H1 (cell line): Measurements from ENCODE around the gene EIF4ENIF1. TPM values are rescaled to one million over a fixed set of nuclear protein-coding genes. Genes with fewer than 3 reads are reported as not detected.
"Not testable (repeated sequence)": the region's sequence is repeated elsewhere in the genome, so short reads cannot be mapped to it uniquely, and the experiment has no call there.

Experiments
- CTCF ChIA-PET: fragments of 300-600 bp; sonication (Branson Sonifier 250); formaldehyde crosslinking; loops from one replicate; lab custom pipeline; 2021; ENCODE audit not compliant: partially characterized antibody; lab: Charles Lee
- POLR2A ChIA-PET: fragments of 300-600 bp; sonication (Branson Sonifier 250); formaldehyde crosslinking; loops from one replicate; lab custom pipeline; 2021; ENCODE audit warnings: inconsistent platforms; ENCODE audit not compliant: partially characterized antibody; lab: Charles Lee
- DNase-seq, 2 experiments: peaks; one replicate each; pipeline versions ENCODE4 v3.0.0 to v3.0.0-alpha.2; 2010 to 2022; ENCODE audit warnings: low spot score in 2 of 2, low read depth in 1 of 2, mixed read lengths in 1 of 2
- FAIRE-seq: peaks from 2 replicates; lab custom pipeline; 2011; peaks lifted over from hg19 to GRCh38; lab: Jason Lieb, UNC
- H2AFZ ChIP-seq: 2 replicates; pipeline ENCODE4 v1.8.1; 2012; ENCODE audit warnings: low read length, inconsistent platforms
- H2AK5ac ChIP-seq: 2 replicates; pipeline ENCODE4 v1.6.1; 2013; ENCODE audit warnings: low read depth, low read length
- H2BK120ac ChIP-seq: replicated peaks from 2 replicates; pipeline ENCODE3; 2013; ENCODE audit warnings: low read depth, low read length, inconsistent platforms
- H2BK12ac ChIP-seq: 2 replicates; pipeline ENCODE4 v1.6.1; 2013; ENCODE audit warnings: low read depth, low read length
- H2BK15ac ChIP-seq: 2 replicates; pipeline ENCODE4 v1.6.1; 2013; ENCODE audit warnings: low read length
- H2BK20ac ChIP-seq: 2 replicates; pipeline ENCODE4 v1.6.1; 2013; ENCODE audit warnings: low read length
- H2BK5ac ChIP-seq: 2 replicates; pipeline ENCODE4 v1.6.1; 2013; ENCODE audit warnings: low read depth, low read length
- H3K14ac ChIP-seq: 2 replicates; pipeline ENCODE4 v1.6.1; 2013; ENCODE audit warnings: inconsistent platforms; ENCODE audit not compliant: insufficient read length
- H3K18ac ChIP-seq: 2 replicates; pipeline ENCODE4 v1.6.1; 2013; ENCODE audit warnings: low read length; ENCODE audit errors: extremely low read depth
- H3K23ac ChIP-seq: 2 replicates; pipeline ENCODE4 v1.6.1; 2013; ENCODE audit warnings: inconsistent platforms; ENCODE audit not compliant: insufficient read length
- H3K23me2 ChIP-seq: 2 replicates; pipeline ENCODE4 v1.6.1; 2013; ENCODE audit warnings: low read depth, low read length
- H3K27ac ChIP-seq: 2 replicates; pipeline ENCODE4 v1.6.1; 2011; ENCODE audit warnings: low read depth, low read length, inconsistent platforms
- H3K27me3 ChIP-seq, 4 experiments: replicated peaks in 1 of 4; 1 replicate in 1 of 4; 2 replicates in 3 of 4; pipeline versions ENCODE4 v1.6.1 to v1.8.1; 2011 to 2013; ENCODE audit warnings: low read length in 3 of 4, mild to moderate bottlenecking in 3 of 4, inconsistent platforms in 2 of 4, mixed read lengths in 2 of 4, moderate library complexity in 1 of 4; ENCODE audit not compliant: control insufficient read depth in 3 of 4, insufficient read depth in 3 of 4; ENCODE audit errors: extremely low read depth in 1 of 4
- H3K36me3 ChIP-seq, 4 experiments: 2 replicates each; pipeline versions ENCODE4 v1.6.1 to v1.8.1; 2011 to 2013; ENCODE audit warnings: mild to moderate bottlenecking in 4 of 4, low read length in 3 of 4, moderate library complexity in 2 of 4, control low read depth in 1 of 4, inconsistent platforms in 1 of 4; ENCODE audit not compliant: insufficient read depth in 4 of 4, control insufficient read depth in 2 of 4
- H3K4ac ChIP-seq: replicated peaks from 2 replicates; pipeline ENCODE3; 2013; ENCODE audit warnings: low read length, low read depth, mixed read lengths, inconsistent platforms; ENCODE audit not compliant: insufficient read length
- H3K4me1 ChIP-seq, 4 experiments: replicated peaks in 1 of 4; 1 replicate in 1 of 4; 2 replicates in 3 of 4; pipeline versions ENCODE4 v1.6.1 to v1.8.1; 2011 to 2013; ENCODE audit warnings: low read length in 3 of 4, inconsistent platforms in 2 of 4, mixed read lengths in 1 of 4; ENCODE audit not compliant: insufficient read depth in 4 of 4, control insufficient read depth in 3 of 4
- H3K4me2 ChIP-seq, 2 experiments: 2 replicates each; pipeline versions ENCODE4 v1.6.1 to v1.8.1; 2011 to 2013; ENCODE audit warnings: low read depth in 2 of 2, low read length in 2 of 2, control low read depth in 1 of 2, inconsistent platforms in 1 of 2, mild to moderate bottlenecking in 1 of 2; ENCODE audit not compliant: insufficient read depth in 1 of 2
- H3K4me3 ChIP-seq, 4 experiments: fragments of 200-600, 300-600 bp in 1 of 4; sonication (generic), shearing (Covaris generic), sonication (Bioruptor Twin) in 1 of 4; 2 replicates each; pipeline versions ENCODE4 v1.5.1 to v1.8.1; 2011 to 2016; ENCODE audit warnings: low read length in 4 of 4, low read depth in 3 of 4, control low read depth in 2 of 4, inconsistent platforms in 2 of 4, mild to moderate bottlenecking in 2 of 4, mixed read lengths in 1 of 4, moderate library complexity in 1 of 4; ENCODE audit not compliant: insufficient read depth in 2 of 4; ENCODE audit errors: extremely low read depth in 1 of 4
- H3K56ac ChIP-seq: replicated peaks from 2 replicates; pipeline ENCODE3; 2013; ENCODE audit warnings: low read depth, mild to moderate bottlenecking, mixed read lengths, low read length, inconsistent platforms; ENCODE audit not compliant: insufficient read length
- H3K79me1 ChIP-seq: 2 replicates; pipeline ENCODE4 v1.6.1; 2013; ENCODE audit warnings: low read depth, low read length, control low read depth
- H3K79me2 ChIP-seq, 2 experiments: 2 replicates each; pipeline versions ENCODE4 v1.6.1 to v1.8.1; 2012 to 2013; ENCODE audit warnings: low read length in 2 of 2, mild to moderate bottlenecking in 2 of 2, inconsistent platforms in 1 of 2; ENCODE audit not compliant: insufficient read depth in 2 of 2, control insufficient read depth in 1 of 2
- H3K9ac ChIP-seq, 4 experiments: replicated peaks in 1 of 4; 1 replicate in 1 of 4; 2 replicates in 3 of 4; pipeline versions ENCODE4 v1.6.1 to v1.8.1; 2011 to 2013; ENCODE audit warnings: low read depth in 3 of 4, low read length in 3 of 4, control low read depth in 2 of 4, mild to moderate bottlenecking in 2 of 4, moderate library complexity in 2 of 4, inconsistent platforms in 1 of 4; ENCODE audit errors: extremely low read depth in 1 of 4
- H3K9me3 ChIP-seq, 2 experiments: 2 replicates each; pipeline versions ENCODE4 v1.6.1 to v1.8.1; 2012 to 2013; ENCODE audit warnings: mild to moderate bottlenecking in 2 of 2, moderate library complexity in 2 of 2, control low read depth in 1 of 2, inconsistent platforms in 1 of 2, low read depth in 1 of 2, low read length in 1 of 2, mixed read lengths in 1 of 2; ENCODE audit not compliant: insufficient read depth in 2 of 2
- H4K20me1 ChIP-seq, 2 experiments: replicated peaks in 1 of 2; 2 replicates each; pipeline versions ENCODE3 to v1.8.1; 2011 to 2013; ENCODE audit warnings: inconsistent platforms in 2 of 2, low read length in 2 of 2, mild to moderate bottlenecking in 1 of 2; ENCODE audit not compliant: insufficient read depth in 2 of 2, control insufficient read depth in 1 of 2
- H4K5ac ChIP-seq: 2 replicates; pipeline ENCODE4 v1.6.1; 2013; ENCODE audit warnings: low read length, low read depth, mixed read lengths, inconsistent platforms; ENCODE audit not compliant: insufficient read length
- H4K8ac ChIP-seq: 2 replicates; pipeline ENCODE4 v1.8.0; 2013; ENCODE audit warnings: mild to moderate bottlenecking, moderate library complexity, low read length, inconsistent platforms; ENCODE audit not compliant: insufficient read depth; ENCODE audit errors: extremely low read depth
- H4K91ac ChIP-seq: replicated peaks from 2 replicates; pipeline ENCODE3; 2013; ENCODE audit warnings: low read length, mixed read lengths, inconsistent platforms; ENCODE audit not compliant: insufficient read length
- WGBS, 2 experiments: shearing (Covaris generic) in 1 of 2; methylation state at CpG; one replicate each; pipeline versions ENCODE4 v1.1.6 to v1.1.7; 2013 to 2015; ENCODE audit warnings: low lambda C conversion rate in 2 of 2, mixed read lengths in 2 of 2, inconsistent platforms in 1 of 2, low coverage in 1 of 2, missing lambda C conversion rate in 1 of 2; ENCODE audit not compliant: insufficient replicate concordance in 2 of 2, insufficient coverage in 1 of 2, insufficient read length in 1 of 2; ENCODE audit errors: extremely low coverage in 1 of 2, missing lambda C conversion rate in 1 of 2; 5-methylcytosine and 5-hydroxymethylcytosine counted together
- polyA plus RNA-seq, 7 experiments: library from polyadenylated mRNA; depleted of rRNA in 3 of 7; stranded (reverse) in 5 of 7; unstranded in 2 of 7; fragments of >200 nt in 5 of 7; fragments of 200-250 nt in 2 of 7; gene quantifications; 1 replicate in 5 of 7; 2 replicates in 1 of 7; 4 replicates in 1 of 7; pipeline versions ENCODE4 v1.2.1 to v1.2.3, GENCODE V29; 2011 to 2013; ENCODE audit warnings: missing spikeins in 2 of 7, mixed read lengths in 2 of 7
- total RNA-seq: library from RNA; stranded (reverse); fragmentation: NEBNext Ultra II Directional; extraction: Animal tissue kit (Norgen Biotek cat#: 25700); gene quantifications from 2 replicates; pipeline ENCODE4 v1.2.1, GENCODE V29; 2021

Gene EIF4ENIF1
- total and polyA plus RNA-seq, 2 of the 8 experiments (the other 6 are each of a cell fraction or from before 2014, with no cell fraction given), result 21.9 to 23.6 TPM

GRCh38 chr22:31493355-31493754 is 3.7 kb upstream of the EIF4ENIF1 start:
- H3K4me1 ChIP-seq, result peaks cover 1 to 11% (median 10%) of the 10 kb centered on the region in 4 experiments; a peak in 6 of 7 replicates
- H3K79me2 ChIP-seq, H3K4me2 ChIP-seq, H3K18ac ChIP-seq, H3K23me2 ChIP-seq, H3K36me3 ChIP-seq, H2BK5ac ChIP-seq, H4K5ac ChIP-seq, H4K91ac ChIP-seq, H3K23ac ChIP-seq, CTCF ChIA-PET, FAIRE-seq, DNase-seq, H4K8ac ChIP-seq, H2BK120ac ChIP-seq, H3K4me3 ChIP-seq, H3K79me1 ChIP-seq, H3K27ac ChIP-seq, H3K9me3 ChIP-seq, H2BK20ac ChIP-seq, H2AFZ ChIP-seq, H3K9ac ChIP-seq, H3K56ac ChIP-seq, H3K4ac ChIP-seq, H2BK15ac ChIP-seq, H2BK12ac ChIP-seq, H3K14ac ChIP-seq, H2AK5ac ChIP-seq, H3K27me3 ChIP-seq, H4K20me1 ChIP-seq: not testable (repeated sequence)
- POLR2A ChIA-PET, result interaction anchor here (2.4 kb wide), 1 partner anchor 146 kb away, joined by 9 read pairs; the partner anchor contains the start of gene PATZ1
- 87% methylated on average over 5 of the region's 5 CpGs; no CpG with 5 or more reads in 1 of the 2 experiments for WGBS, 2 experiments
